Left ventricle myocardium inferior (tissue), 1 donor: ENCODE results near the gene RAB26. TPM values are rescaled to one million over a fixed set of nuclear protein-coding genes. Genes with fewer than 3 reads are reported as not detected.

Experiments used
- DNase-seq: peaks from one replicate; pipeline ENCODE4 v3.0.0-alpha.2; 2020
- H3K27ac ChIP-seq: fragments of 200-600 bp; replicated peaks from 2 replicates; pipeline ENCODE4 v1.8.0; 2021
- H3K27me3 ChIP-seq: fragments of 200-600 bp; 2 replicates; pipeline ENCODE4 v1.8.0; 2021; ENCODE audit warnings: low read depth
- H3K36me3 ChIP-seq: fragments of 200-600 bp; 2 replicates; pipeline ENCODE4 v1.8.0; 2021
- H3K4me1 ChIP-seq: fragments of 200-600 bp; 2 replicates; pipeline ENCODE4 v1.8.0; 2021
- H3K4me3 ChIP-seq: fragments of 200-600 bp; 2 replicates; pipeline ENCODE4 v1.8.0; 2021; ENCODE audit warnings: mild to moderate bottlenecking, moderate library complexity
- H3K9me3 ChIP-seq: fragments of 200-600 bp; replicated peaks from 2 replicates; pipeline ENCODE4 v1.8.0; 2021
- intact Hi-C: fragments of 100-400 bp; cut with micrococcal nuclease; formaldehyde crosslinking; loops from one replicate; pipeline ENCODE4 v1.11.0; 2022
- total RNA-seq: library from RNA; stranded (reverse); fragmentation: NEBNext Ultra II Directional; extraction: Animal tissue kit (Norgen Biotek cat#: 25700); gene quantifications from one replicate; pipeline ENCODE4 v1.2.1, GENCODE V29; 2021
- TF ChIP-seq, protein P1 (sequence below): fragments of 200-600 bp; IDR thresholded peaks from 2 replicates; pipeline ENCODE4 v1.8.0; 2021; ENCODE audit warnings: antibody characterized with exemption, mild to moderate bottlenecking, borderline replicate concordance
- donor health status: DM: no; HTN: yes; CAD: no; lungs with severe emphysema.

Gene RAB26
- total RNA-seq, 1 donor from 2014 or later = 1.7 TPM

DNA sequence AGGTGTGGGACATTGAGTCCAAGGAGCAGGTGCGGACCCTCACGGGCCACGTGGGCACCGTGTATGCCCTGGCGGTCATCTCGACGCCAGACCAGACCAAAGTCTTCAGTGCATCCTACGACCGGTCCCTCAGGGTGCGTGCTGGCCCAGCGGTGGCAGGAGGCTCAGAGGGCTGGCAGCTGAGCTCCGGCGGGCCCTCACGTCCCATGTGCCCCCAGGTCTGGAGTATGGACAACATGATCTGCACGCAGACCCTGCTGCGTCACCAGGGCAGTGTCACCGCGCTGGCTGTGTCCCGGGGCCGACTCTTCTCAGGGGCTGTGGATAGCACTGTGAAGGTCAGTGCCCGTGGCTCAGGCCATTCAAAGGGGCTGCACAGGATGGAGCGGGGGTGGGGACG lies 27.6 kb downstream of the RAB26 start:
- Histone ChIP-seq H3K4me3 (no peak overlapping the region), H3K9me3 (no peaks in the 10 kb centered on the region), H3K27me3 (peaks cover 7% of the 10 kb centered on the region), H3K36me3 (peaks cover 65% of the 10 kb centered on the region), H3K4me1 (no peaks in the 10 kb centered on the region), H3K27ac (no peak overlapping the region)
- TF ChIP-seq, protein P1, sequence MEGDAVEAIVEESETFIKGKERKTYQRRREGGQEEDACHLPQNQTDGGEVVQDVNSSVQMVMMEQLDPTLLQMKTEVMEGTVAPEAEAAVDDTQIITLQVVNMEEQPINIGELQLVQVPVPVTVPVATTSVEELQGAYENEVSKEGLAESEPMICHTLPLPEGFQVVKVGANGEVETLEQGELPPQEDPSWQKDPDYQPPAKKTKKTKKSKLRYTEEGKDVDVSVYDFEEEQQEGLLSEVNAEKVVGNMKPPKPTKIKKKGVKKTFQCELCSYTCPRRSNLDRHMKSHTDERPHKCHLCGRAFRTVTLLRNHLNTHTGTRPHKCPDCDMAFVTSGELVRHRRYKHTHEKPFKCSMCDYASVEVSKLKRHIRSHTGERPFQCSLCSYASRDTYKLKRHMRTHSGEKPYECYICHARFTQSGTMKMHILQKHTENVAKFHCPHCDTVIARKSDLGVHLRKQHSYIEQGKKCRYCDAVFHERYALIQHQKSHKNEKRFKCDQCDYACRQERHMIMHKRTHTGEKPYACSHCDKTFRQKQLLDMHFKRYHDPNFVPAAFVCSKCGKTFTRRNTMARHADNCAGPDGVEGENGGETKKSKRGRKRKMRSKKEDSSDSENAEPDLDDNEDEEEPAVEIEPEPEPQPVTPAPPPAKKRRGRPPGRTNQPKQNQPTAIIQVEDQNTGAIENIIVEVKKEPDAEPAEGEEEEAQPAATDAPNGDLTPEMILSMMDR = no peak
- intact Hi-C loops = no loop called here
- DNase-seq = no peak

DNA sequence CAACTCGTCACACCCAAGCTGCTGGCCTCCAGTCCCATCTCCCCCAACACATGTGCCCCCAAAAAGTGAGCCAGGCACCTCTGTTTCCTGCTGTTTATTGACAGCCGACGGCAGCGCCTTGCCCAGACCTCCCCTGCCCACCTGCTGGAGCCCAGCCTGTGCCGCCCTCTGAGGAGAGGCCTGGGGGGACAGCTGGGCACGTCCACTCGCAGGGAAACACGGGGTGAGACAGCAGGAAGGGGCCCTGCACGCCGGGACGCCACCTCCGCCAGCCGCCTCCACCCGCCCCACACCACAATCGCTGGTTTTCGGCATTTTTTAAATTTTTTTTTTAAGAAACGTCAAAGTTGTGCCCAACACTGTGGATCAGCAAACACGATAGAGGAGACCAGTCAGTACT lies 28.7 kb downstream of the RAB26 start:
- Histone ChIP-seq H3K36me3 (peaks cover 54% of the 10 kb centered on the region), H3K27me3 (peaks cover 7% of the 10 kb centered on the region), H3K4me3 (no peak overlapping the region), H3K4me1 (no peaks in the 10 kb centered on the region), H3K27ac (no peak overlapping the region), H3K9me3 (no peaks in the 10 kb centered on the region)
- TF ChIP-seq, protein P1 = no peak
- intact Hi-C loops = no loop called here
- DNase-seq = no peak

DNA sequence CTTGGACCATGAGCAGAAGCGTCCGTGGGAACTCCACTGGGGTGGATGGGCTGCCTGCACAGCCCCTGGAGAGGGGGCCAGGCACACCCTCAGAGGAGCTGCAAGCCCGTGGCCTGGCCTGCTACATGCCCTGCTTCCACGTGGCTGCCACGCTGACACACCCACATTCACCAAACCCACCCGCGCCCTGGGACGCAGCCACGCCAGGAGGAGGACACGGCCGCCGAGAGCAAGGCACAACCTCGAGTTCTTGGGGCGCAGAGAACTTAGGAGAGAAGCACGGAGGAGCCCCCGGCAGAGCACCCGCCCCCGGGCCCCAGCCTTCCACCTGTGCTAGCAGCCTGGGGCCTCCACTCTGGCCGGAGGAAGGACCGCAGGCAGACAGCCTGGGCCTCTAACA lies 29.1 kb downstream of the RAB26 start:
- H3K27me3 ChIP-seq = peaks cover 7% of the 10 kb centered on the region
- TF ChIP-seq, protein P1 = no peak
- H3K4me1 ChIP-seq = no peaks in the 10 kb centered on the region
- intact Hi-C loops = no loop called here
- DNase-seq = no peak
- H3K9me3 ChIP-seq = no peaks in the 10 kb centered on the region
- H3K4me3 ChIP-seq = no peak overlapping the region
- peaks cover 52% of the 10 kb centered on the region for H3K36me3 ChIP-seq
- no peak overlapping the region for H3K27ac ChIP-seq

DNA sequence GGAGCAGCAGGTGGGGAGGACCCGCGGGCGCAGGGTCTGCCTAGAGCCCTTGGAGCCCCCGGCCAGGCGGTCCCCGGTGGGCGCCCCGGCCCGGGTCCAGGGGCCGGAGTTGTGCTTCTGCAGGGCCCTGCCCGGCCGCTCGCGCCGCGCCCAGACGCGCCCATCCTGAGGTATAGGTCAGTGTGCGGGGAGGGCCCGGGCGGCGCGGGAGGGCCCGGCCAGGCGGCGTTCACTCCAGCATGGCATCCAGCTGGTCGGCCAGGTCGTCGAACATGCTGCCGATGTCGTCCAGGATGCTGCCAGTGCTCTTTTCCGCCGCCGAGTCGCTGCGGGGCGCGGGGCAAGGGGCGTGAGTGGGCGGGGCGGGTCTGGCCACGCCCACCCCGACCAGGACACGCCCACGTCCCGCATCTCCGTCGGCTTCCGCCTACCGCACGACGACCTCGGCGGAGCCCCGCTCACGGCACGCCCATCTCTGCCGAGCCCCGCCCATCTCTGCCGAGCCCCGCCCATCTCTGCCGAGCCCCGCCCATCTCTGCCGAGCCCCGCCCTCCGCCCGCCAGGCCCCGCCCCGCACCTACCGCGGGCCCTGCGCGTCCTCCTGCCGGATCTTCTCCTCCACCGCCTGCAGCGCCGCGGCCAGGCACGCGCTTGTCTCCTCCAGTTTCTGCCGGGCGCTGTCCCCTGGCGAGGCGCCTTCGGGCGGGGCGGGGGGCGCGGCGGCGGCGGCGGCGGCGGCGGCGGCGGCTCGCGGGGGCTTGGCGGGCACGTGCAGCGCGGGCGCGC lies 30.1 kb downstream of the RAB26 start:
- Histone ChIP-seq H3K27me3 (peaks cover 7% of the 10 kb centered on the region), H3K36me3 (peaks cover 45% of the 10 kb centered on the region), H3K4me1 (no peaks in the 10 kb centered on the region), H3K4me3 (no peak overlapping the region), H3K27ac (no peak overlapping the region), H3K9me3 (no peaks in the 10 kb centered on the region)
- DNase-seq = no peak
- TF ChIP-seq, protein P1 = no peak
- intact Hi-C loops = no loop called here

DNA sequence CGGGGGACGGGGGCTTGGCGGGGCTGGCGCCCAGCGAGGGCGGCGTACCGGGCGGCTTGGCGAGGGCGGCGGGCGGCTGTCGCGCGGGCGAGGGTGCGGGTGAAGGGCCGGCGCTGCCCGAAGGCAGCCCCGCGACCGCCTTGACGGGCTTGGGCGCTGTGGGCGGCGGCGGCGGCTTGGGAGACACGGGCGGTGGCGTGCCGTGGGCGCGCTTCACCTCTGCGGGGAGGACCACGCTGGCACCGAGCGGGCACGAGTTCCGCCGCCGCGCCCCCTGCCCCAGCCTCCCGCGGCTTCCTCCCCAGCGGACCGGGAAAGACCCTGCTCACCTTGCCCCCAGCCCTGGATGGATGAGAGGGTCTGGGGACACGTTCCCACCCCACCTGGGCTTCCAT lies 30.7 kb downstream of the RAB26 start:
- H3K27me3 ChIP-seq = peaks cover 7% of the 10 kb centered on the region
- intact Hi-C loops = no loop called here
- no peak overlapping the region for H3K4me3 ChIP-seq
- peaks cover 39% of the 10 kb centered on the region for H3K36me3 ChIP-seq
- TF ChIP-seq, protein P1 = no peak
- H3K4me1 ChIP-seq = no peaks in the 10 kb centered on the region
- no peaks in the 10 kb centered on the region for H3K9me3 ChIP-seq
- H3K27ac ChIP-seq = no peak overlapping the region
- no peak for DNase-seq
